SH-SY5Y (cell line): ENCODE results near the gene CHP2.

Experiments used
- GATA2 ChIP-seq: IDR thresholded peaks from 2 replicates; pipeline ENCODE4 v1.6.1; 2011; ENCODE audit warnings: mild to moderate bottlenecking, low read depth, low read length
- GATA3 ChIP-seq: IDR thresholded peaks from 2 replicates; pipeline ENCODE4 v1.6.1; 2011; ENCODE audit warnings: low read depth, mild to moderate bottlenecking, low read length, moderate library complexity

The CHP2 gene

DNA sequence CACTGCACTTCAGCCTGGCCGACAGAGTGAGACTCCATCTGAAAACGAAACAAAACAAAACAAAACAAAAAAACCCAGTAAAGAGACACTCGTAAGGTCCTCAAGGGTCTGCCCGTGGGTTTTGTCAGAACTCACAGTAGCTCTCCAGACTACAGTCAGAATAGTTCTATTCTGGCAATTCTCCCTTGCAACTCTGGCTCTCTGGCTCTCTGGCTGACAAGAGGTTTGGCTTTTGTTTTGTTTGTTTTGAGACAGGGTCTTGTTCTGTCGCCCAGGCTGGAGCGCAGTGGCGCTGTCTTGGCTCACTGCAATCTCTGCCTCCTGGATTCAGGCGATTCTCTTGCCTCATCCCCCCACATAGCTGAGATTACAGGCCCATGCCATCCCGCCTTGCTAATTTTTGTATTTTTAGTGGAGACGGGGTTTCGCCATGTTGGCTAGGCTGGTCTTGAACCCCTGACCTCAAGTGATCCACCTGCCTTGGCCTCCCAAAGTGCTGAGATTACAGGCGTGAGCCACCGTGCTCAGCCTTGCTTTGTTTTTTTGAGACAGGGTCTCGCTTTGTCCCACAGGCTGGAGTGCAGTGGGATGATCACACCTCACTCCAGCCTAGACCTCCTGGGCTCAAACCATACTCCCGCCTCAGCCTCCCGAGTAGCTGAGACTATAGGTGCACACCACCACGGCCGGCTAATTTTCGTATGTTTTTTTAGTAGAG is 20.5 kb upstream of the CHP2 start:
- TF ChIP-seq GATA2 (no peak), GATA3 (no peak)

DNA sequence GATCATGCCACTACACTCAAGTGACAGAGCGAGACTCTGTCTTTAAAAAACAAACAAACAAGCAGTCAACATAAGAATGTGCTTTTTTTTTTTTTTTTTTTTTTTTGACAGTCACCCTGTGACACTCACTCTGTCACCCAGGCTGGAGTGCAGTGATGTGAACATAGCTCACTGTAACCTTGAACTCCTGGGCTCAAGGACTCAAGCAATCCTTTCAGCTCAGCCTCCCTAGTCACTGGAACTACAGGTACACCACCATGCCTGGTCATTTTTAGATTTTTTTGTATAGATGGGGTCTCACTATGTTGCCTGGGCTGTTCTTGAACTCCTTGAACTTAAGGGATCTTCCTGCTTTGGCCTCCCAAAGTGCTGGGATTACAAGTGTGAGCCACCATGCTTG is 15.3 kb upstream of the CHP2 start:
- TF ChIP-seq GATA2 (no peak), GATA3 (no peak)

DNA sequence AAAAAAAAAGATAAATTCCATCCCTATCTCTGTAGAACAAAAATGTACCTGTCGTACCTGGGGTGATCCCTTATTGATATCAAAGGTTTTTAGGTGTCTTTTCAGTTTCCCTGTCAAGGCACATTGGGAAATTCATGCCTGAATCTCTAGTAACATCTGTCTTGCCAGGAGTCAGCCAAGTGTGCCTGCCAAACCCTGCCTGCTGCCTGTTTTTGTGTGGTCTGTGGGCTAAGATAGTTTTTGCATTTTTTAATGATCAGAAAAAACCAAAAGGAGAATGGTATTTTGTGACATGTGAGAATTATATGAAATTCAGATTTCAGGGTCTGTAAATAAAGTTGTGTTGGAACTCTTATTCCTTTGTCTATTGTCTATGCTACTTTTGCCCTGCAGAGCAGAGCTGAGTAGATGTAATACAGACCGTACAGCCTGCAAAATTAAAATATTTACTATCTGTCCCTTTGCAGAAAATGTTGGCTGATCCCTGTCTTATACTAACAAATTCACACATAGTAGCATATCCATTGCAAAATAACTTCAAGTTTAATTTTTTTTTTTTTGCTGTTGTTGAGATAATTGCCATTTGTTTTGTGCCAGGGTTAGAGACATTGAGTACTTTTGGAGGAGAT is 13.0 kb upstream of the CHP2 start:
- no peak for TF ChIP-seq GATA3
- TF ChIP-seq GATA2 = no peak

DNA sequence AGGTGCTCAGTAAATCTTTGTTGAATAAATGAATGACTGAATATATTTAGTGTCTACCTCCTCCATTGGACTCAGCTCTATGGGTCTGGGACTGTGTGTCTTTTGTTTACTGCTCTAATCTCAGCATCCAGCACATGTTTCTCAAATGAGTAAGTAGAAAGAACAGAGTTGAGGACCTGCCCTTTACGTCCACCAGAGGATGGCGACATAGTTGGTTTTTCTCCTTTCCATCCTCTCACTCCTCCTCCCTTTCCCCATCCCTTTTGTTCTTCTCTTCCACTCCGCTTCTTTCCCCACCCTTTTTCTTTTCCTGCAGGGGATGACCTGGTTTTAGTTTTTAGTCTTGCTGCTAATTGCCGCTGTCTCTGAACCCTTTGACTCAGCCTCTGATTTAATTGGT is 12.1 kb upstream of the CHP2 start:
- no peak for TF ChIP-seq GATA2
- TF ChIP-seq GATA3 = no peak

DNA sequence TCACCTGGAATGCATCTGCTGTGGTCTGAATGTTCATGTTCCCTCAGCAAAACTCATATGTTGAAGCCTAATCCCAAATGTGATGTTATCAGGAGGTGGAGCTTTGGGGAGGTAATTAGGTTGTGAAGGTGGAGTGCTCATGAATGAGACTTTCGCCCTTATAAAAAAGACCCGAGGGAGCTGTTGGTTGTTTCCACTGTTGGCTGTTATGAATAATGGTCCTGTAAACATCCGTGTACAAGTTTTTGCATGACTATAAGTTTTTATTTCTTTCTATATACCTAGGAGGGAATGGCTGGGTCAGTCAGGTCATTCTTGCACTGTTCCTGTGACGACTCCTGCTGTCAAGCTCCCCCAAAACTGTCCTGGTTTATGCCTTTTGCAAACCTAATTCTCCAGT is 9.6 kb upstream of the CHP2 start:
- TF ChIP-seq GATA3 (no peak), GATA2 (no peak)

DNA sequence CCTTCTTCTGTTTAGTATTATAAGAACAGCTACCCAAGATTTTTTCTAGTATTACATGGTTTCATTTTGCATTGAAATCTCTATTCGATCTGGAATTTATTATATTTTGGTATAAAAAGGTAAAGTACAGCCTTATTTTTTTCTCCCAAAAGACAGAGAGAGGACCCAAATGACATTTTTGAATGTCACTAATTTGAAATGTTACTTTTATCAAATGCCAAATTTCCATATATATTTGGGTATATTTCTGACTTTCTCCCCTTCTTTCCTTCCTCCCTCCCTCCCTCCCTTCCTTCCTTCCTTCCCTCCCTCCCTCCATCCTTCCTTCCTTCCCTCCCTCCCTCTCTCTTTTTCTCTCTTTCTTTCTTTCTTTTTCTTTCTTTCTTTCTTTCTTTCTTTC is 6.2 kb upstream of the CHP2 start:
- TF ChIP-seq GATA2 (no peak), GATA3 (no peak)

DNA sequence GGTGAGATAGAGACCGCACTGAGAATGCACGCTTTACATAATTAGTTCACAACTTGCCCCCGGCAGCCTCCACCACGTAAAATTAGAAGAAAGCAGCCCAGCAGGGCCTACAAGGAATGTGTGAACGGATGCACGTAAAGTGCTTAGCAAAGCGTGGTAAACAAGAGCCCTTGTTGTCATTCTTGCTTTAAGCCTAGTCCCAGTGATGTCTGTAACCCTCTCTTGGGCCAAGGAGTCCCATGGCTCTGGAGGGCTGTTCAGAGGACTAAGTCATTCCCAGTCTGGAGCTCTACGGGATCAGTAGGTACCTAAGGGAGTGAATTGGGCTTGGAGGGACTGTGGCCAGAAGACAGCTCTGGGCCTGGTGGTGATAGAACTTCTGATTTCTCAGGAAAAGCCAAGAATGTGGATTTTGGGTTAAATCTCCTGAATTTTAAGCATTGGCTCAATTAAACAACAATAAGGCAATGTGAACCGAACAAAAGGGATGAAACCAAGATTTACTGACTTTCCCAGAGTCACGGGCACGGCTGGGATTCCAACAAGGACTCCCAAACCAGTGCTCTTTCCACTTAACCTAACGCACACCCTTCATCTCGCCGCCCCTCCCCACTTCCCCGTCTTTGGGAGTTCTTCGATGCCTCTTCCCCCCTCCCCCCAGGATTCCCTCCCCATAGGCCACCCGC is 775 bp upstream of the CHP2 start:
- TF ChIP-seq GATA2 (no peak), GATA3 (no peak)

DNA sequence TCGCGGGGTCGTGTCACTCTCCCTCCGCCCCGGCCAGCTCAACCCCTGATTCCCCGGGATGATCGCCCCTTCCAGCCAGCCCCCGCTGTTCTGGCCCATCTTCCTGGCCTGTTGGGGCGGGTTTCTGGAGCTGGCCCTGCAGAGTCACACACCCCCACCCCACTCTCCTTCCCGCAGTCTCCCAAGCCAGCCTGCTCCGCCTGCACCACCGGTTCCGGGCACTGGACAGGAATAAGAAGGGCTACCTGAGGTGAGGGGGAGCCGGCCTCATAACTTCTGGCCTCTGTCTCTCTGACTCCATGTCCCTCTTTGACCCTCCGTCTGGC is 621 bp downstream of the CHP2 start:
- TF ChIP-seq GATA2 (no peak), GATA3 (no peak)

DNA sequence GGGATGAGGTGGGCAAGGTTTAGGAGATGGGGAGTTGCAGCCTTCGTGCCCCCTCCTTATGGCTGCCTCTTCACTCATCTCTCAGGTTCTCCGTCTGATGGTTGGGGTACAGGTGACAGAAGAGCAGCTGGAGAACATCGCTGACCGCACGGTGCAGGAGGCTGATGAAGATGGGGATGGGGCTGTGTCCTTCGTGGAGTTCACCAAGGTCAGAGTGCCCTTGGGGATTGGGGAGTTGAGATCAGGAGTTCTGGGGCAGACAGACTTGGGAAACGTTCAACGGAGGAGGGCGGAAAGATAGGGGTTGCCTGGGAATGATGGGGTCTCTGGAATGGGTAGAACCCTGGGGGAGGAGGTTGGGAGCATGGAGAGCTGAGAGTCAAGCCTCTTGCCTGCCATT is 2.3 kb downstream of the CHP2 start:
- TF ChIP-seq GATA2 = no peak
- TF ChIP-seq GATA3 = no peak

DNA sequence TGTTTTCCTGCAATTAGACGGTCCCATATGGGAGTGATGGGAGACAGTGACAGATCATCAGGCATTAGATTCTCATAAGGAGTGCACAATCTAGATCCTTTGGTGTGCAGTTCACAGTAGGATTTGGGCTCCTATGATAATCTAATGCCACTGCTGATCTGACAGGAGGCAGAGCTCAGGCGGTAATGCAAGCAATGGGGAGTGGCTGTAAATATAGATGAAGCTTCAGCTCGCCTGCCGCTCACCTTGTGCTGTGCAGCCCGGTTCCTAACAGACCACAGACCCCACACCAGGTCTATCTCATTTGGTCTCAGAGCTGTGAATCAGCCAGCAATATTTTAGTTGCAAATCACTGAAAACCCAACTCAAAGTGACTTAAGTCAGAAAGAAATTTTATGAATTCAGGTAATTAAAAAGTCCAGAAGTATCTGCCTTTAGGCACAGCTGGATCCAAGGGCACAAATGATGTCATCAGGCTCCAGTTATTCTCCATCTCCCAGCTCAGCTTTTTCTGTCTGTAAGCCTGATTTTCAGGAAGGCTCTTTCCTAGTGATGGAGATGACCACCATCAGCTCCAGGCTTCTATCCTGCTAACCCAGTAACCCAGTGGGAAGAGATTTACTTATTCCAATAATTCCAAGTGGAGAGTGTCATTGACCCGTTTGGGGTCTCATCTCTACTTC is 3.3 kb downstream of the CHP2 start:
- TF ChIP-seq GATA3 (no peak), GATA2 (no peak)

DNA sequence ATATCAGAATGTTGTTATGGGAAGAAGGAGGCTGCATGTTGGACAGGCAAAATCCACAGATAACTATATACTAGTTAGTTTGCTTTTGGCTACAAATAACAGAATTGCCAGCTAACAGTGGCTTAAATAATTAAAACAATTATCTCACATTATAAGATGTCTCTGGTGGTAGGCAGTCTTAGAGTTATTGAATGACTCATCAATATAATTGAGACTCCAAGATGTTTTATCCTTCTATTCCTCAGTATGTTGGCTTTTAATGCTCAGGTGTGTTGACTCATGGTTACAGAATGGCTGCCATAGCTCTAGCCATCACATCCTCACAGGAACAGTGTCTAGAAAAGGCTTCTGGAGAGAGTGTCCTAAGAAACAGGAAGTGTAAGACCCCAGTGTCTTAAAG is 11.1 kb downstream of the CHP2 start:
- TF ChIP-seq GATA3 (no peak), GATA2 (no peak)

DNA sequence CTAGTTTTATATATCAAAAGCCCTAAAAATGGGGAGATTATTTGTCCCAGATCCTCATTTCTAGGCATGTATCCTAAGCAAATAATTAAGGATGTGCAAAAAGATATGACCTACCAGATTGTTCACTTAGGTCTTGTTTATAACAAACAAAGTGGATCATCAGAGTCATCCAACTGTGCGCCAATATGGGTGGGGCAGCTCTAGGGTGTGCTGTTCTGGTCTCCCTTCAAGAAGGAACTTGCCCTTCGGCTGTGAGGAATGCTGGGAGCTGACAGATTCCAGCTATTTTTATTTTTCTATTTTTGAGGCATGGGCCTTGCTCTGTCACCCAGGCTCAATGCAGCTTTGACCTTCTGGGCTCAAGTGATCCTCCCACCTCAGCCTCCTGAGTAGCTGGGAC is 13.8 kb downstream of the CHP2 start:
- no peak for TF ChIP-seq GATA2
- no peak for TF ChIP-seq GATA3

DNA sequence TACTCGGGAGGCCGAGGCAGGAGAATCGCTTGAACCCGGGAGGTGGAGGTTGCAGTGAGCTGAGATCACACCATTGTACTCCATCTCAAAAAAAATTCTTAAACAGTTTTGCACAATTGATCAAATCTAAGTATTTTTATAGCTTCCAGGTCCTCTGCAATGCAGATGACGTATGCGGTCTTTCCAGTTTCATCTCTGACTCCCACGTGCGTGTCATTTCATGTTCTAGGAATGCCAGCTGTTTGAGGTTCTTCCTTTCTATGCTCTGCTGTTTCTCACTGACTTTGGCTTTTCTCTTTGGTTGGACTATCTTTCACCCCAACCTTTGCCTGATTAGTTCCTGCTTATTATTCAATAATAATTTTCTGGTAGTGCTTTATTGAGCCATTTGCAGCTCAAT is 16.2 kb downstream of the CHP2 start:
- TF ChIP-seq GATA3 (no peak), GATA2 (no peak)

DNA sequence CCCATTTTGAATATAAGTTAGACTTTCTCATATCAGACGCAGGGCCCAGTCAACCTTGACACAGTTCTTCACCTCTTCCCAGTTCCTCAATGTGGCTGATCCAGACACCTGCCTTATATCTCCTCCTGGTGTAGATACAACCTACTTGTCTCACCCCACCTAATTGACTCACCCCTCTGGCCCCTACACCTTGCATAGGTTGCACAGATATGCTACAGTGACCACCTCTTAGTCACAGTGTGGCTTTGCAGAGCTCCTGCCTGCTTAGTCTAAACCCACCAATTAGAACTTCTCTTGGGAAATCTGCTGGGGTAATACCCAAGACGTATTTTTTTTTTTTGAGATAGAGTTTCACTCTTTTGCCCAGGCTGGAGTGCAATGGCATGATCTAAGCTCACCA is 16.8 kb downstream of the CHP2 start:
- TF ChIP-seq GATA2 (no peak), GATA3 (no peak)

DNA sequence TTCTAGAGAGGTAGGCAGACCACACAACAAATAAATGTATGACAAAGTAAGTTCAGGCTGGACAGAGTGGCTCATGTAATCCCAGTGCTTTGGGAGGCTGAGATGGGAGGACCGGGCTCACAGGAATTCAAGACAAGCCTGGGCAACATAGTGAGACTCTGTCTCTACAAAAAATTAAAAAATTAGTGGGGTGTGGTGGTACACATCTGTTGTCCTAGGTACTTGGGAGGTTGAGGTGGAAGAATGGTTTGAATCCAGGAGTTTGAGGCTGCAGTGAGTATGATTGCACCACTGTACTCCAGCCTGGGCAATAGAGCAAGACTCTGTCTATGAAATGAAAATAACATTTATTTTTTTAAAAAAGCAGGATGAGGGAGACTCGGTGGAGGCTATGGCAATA is 18.5 kb downstream of the CHP2 start:
- no peak for TF ChIP-seq GATA3
- no peak for TF ChIP-seq GATA2
